ACHN (cell line): Measurements from ENCODE around the gene ACOX2.

Experiments used
- DNase-seq: peaks from one replicate; pipeline ENCODE4 v3.0.0-alpha.2; 2015
- in situ Hi-C: cut with HindIII; loops from 2 replicates; pipeline ENCODE4 v1.10.0; 2017; ENCODE audit warnings: low sequenced_read_pairs, low pct_ligation_motif_present, low pct_unique_long_range_greater_than_20kb

ACOX2 gene

GRCh38 chr3:58487140-58487886 is 49.7 kb downstream of the ACOX2 start:
- in situ Hi-C loops, result no loop called here
- DNase-seq, result peak; percentile 34

GRCh38 chr3:58485801-58486435 is 51.1 kb downstream of the ACOX2 start:
- in situ Hi-C loops, result no loop called here
- DNase-seq, result no peak

- in situ Hi-C loops, result no loop called here
- no peak for DNase-seq
These were observed 52.3 kb downstream of the ACOX2 start for GRCh38 chr3:58484722-58485069.

- in situ Hi-C loops, result no loop called here
- DNase-seq, result no peak
These were observed 52.8 kb downstream of the ACOX2 start for GRCh38 chr3:58484045-58484721.

GRCh38 chr3:58482917-58483636 is 53.9 kb downstream of the ACOX2 start:
- no peak for DNase-seq
- in situ Hi-C loops, result no loop called here

- DNase-seq, result no peak
- in situ Hi-C loops, result no loop called here
These were observed 56.7 kb downstream of the ACOX2 start for GRCh38 chr3:58480309-58480708.

- DNase-seq, result no peak
- in situ Hi-C loops, result no loop called here
These were observed 58.2 kb downstream of the ACOX2 start for GRCh38 chr3:58478781-58479180.

GRCh38 chr3:58474967-58475578 is 61.9 kb downstream of the ACOX2 start:
- in situ Hi-C loops, result no loop called here
- DNase-seq, result no peak

GRCh38 chr3:58474348-58474911 is 62.6 kb downstream of the ACOX2 start:
- in situ Hi-C loops, result no loop called here
- DNase-seq, result no peak

GRCh38 chr3:58473275-58473674 is 63.7 kb downstream of the ACOX2 start:
- no peak for DNase-seq
- in situ Hi-C loops, result no loop called here

GRCh38 chr3:58471025-58471887 is 65.7 kb downstream of the ACOX2 start:
- in situ Hi-C loops, result no loop called here
- DNase-seq, result peak; percentile 45

GRCh38 chr3:58470363-58471024 is 66.5 kb downstream of the ACOX2 start:
- no peak for DNase-seq
- in situ Hi-C loops, result no loop called here

GRCh38 chr3:58469096-58469495 is 67.9 kb downstream of the ACOX2 start:
- in situ Hi-C loops, result no loop called here
- no peak for DNase-seq

- in situ Hi-C loops, result no loop called here
- DNase-seq, result no peak
These were observed 70.0 kb downstream of the ACOX2 start for GRCh38 chr3:58466899-58467563.

- in situ Hi-C loops, result no loop called here
- DNase-seq, result no peak
These were observed 72.1 kb downstream of the ACOX2 start for GRCh38 chr3:58464866-58465265.

- in situ Hi-C loops, result no loop called here
- no peak for DNase-seq
These were observed 73.1 kb downstream of the ACOX2 start for GRCh38 chr3:58463942-58464271.
